GM10847 (cell line): ENCODE data around the gene WNT11.

Experiments
- POLR2A ChIP-seq: IDR thresholded peaks from 2 replicates; pipeline ENCODE4 v1.6.1; 2011; ENCODE audit not compliant: insufficient read length; ENCODE audit errors: extremely low read depth

WNT11 gene

DNA sequence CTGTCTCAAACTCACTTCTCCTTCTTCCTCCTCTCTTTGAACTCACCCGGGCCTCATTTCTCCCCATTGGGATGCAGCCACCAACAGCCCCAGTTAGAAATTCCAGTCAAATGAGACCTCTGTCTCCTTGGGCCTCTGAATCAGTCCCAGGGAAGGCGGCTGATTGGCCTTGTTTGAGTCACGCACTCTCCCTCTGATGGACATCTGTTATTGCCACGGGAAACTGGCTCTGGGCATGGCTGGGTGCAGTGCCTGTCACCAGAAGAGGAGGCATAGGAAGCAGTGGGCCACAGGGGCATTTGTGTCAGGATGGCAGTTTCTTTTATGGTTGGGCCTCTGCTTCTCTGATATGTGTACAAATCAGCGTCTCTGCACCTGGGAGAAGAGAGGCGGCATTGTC lies 9.6 kb upstream of the WNT11 start:
- no peak for TF ChIP-seq POLR2A

DNA sequence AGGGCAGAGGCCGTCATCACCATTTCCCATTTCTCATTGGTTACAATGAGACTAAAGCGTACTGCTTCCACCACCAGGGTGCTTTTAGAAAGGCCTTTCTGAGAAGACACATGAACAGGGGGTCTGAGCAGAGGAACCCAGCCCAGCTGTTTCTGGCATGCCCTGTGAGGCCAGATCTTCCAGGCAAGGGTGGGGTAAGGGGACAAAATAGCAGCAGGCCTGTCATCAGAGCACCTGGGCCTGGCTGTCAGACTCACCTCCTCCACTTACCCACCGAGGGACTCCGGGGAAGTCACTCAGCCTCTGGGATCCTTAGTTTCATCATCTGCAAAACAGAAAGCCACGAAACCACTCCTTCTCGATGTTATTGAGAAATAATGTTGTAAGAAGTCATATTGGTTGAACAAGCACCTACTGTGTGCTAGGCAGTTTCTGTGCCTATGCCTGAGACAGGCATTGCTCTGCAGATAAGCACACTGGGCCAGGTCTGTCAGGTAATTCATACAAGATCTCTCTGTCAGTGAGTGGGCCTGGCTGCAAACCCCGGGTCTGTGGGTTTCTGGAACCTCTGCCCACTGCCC lies 8.8 kb upstream of the WNT11 start:
- no peak for TF ChIP-seq POLR2A

DNA sequence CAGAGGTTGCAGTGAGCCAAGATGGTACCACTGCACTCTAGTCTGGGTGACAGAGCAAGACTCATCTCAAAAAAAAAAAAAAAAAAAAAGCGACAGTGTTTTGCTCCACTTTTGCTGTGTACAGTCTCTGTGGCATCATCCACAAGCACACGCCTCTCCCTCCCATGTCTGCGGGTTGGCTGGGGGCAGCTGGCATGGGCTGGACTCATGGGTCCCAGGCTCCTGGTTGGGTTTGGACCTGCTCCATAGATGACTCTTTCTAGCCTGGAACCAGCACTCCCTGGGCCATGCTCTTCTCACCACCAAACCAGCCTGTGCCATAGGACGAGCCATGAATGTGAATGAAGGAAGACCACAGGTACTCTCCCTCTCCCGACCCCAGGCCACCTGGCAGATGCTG lies 7.9 kb upstream of the WNT11 start:
- TF ChIP-seq POLR2A = no peak

DNA sequence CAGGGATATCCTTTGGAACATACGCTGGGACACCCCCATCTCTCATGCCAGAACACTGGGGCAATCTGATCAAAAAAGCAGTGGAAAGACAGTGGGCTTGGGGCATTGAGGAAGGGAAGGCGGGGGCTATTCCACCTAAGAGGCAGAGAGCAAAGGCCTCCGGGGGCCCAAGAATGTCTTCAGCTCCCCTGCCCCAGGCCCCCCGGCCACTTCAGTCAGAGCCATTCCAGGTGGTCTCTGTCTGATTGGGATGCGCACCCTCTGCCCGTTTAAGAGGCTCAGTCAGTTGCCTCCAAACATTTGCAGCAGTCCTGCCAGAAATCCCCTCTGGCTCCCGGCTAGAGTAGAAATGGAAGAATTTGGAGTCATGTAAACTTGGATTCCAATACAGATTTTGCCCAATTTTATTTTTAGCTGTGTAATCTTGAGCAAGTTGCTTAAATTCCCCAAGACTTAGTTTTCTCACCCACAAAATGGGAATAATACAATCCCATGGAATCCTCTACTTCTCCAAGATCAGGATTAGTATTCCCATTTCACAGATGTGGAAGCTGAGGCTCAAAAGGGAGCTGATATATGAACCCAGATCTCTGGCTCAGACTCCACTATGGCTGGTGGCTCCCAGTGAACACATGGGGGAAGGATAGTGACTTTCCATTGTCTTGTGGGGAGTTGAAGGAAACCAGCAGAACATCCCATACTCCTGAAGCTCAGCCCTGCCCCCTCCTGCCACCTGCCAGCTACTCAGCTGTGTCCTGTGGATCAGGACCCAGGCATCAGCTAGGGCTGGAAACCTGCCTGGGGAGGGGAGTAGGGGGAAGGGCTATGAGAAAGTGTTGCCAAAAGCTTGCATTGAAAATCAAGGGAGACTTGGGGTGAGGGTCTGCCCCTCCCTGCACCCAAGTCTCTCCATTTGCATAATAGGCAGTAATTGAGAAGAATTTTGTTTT lies 6.1 kb upstream of the WNT11 start:
- TF ChIP-seq POLR2A = no peak

DNA sequence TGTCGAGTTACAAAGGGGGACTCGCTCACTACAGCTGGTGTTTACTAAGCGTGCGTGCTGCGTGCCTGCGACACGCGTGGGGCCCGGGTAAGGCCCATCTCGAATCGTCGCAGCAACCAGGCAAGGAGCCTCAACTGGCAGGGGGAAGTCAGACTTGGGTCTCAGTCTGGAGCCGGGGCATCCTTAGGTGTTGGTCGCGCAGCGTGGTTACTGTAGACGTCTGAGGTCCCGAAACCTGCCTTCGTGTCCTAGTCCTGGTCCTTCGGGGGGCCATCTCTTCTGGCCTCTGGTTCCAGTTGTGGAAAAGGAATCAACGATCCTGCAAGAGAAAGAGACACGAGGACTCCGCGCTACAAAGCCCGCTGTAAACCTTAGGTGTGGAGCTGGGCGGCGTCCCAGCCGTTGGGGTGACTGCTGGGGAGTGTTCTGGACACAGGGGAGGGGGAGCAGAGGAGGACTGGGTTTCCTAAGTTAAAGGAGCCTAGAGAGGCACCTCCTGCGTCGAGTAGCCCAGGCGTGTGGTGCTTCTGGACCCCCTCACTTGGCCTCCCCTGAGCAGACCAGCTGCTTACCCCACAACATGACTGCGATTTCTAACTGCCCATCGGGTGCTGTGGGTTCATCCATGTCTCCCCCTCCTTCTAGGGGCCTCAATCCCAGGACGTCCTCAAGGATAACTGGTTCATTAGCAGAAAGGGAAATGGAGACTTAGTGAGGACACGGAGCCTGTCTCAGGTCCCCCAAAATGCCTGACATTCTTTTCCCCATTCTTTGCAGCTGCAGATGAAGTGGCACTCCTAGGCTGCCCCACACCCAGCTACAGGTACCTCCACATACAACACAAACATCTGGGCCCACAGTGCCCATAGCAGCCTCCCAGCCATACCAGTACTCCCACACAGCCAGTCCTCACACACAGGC lies 4.9 kb upstream of the WNT11 start:
- TF ChIP-seq POLR2A = no peak

DNA sequence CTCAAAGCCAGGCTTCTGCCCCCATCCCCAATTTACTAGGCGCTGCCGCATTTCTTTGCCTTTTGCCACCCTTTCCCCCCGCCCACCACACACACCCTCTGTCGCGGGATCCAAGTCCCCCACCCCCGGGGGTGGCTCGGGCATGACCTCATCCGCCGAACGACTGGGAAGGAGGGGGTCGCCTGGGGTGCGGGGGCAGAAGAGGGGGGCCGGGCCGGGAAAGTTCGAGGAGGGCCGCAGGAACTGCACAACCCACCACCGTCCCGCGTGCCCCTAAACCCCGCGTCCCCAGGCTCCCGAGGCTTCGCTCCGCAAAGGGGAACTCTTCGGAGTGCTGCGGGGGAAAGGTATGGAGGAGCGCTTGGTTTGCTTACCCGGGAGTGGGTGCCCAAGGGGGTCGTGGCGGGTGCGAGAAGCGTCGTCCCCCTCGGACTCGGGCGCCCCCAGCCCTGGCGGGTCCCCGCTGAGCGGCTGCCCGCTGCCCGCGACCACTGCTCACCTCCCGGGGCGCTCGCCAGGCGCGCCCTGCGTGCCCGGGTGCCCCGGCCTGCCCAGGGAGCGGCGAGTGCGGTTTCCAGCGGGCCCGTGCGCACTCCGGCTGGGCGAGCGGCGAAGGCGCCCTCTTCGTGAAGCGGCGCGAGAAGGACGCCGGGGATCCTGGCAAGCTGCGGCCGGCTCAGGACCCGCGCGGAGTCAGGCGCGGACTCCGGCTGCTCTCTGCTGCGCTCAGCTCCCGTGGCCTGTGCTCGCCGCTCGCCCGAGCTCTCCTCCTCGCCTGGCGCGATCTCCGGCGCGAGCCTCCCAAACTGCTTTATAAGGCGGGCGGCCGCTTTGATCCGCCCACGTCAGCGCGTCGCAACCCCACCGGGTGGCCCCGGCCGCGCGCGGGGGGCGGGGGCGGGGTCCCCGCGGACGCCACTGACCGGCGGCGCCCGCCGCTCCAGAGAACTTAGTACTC lies 4.0 kb upstream of the WNT11 start:
- TF ChIP-seq POLR2A = no peak

DNA sequence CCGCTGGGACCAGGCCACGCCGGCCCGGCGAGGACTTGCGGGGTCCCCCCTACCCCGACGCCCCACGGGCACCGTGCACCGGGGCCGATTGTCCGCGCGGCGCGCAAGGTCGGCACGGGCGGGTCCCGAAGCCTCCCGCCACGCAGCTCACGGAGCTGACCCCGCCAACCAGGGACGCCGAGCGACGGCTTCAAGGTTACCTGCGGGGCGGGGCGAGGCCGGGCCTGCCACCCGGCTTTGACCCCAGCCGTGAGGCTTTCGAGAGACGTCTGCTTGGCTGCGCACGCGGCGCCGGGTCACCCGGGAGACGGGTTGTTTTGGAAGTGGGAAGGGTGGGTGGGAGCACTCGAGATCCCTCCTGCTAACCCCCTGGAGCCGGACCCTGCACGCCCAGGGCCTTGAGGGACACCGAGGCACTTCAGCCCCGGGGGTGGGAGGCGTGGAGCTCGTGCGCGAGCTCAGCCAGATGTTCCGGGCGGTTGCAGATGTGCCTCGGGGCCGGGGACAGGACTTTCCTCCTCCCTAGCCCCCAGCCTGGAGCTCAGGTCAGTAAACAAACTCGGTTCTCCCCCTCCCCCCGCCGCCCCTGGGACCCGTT lies 3.2 kb upstream of the WNT11 start:
- TF ChIP-seq POLR2A = no peak

DNA sequence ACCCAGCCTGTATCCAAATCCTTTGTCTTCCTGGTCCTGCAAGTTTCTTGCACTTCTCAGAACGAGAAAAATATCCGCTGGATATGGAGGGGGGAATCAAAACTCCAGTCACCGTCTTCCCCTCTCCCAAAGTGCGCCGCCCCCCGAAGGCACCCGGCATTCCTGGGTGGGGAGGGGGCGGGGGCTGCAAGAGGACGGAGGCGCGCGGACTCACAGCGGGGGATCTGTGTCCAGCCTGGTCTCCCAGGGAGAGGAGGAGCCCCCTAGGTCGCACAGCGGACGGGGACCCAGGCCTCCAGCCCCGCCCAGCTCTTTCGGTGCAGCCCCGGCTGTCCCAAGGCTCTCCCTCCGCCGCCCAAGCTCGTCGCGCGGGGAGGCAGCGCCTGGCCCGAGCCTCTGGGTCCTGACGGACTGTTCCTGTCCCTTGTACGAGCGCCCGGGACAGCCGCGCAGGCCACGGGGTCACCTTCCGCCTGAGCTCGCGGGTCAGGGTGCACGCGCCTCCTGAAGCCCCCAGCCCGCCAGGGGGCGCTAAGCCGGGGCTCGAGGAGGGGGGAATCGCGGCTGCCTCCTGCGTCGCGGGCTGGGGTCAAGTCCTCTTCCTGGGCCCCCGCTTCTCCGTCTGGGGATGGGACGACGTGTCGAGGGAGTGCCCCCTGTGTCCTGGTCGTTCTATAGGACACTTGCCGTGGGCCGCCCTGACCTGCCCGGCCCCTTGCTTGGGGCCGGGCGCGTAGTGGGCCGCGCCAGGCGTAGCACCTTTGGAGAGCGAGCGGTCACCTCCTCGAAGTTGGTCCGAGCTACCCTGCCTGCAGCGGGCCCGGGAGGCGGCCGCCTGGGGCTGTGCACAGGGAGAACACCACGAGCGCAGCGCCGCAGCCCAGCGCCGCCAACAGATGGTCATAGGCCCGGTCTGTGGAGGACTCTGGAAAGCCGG lies 2.4 kb upstream of the WNT11 start:
- no peak for TF ChIP-seq POLR2A

DNA sequence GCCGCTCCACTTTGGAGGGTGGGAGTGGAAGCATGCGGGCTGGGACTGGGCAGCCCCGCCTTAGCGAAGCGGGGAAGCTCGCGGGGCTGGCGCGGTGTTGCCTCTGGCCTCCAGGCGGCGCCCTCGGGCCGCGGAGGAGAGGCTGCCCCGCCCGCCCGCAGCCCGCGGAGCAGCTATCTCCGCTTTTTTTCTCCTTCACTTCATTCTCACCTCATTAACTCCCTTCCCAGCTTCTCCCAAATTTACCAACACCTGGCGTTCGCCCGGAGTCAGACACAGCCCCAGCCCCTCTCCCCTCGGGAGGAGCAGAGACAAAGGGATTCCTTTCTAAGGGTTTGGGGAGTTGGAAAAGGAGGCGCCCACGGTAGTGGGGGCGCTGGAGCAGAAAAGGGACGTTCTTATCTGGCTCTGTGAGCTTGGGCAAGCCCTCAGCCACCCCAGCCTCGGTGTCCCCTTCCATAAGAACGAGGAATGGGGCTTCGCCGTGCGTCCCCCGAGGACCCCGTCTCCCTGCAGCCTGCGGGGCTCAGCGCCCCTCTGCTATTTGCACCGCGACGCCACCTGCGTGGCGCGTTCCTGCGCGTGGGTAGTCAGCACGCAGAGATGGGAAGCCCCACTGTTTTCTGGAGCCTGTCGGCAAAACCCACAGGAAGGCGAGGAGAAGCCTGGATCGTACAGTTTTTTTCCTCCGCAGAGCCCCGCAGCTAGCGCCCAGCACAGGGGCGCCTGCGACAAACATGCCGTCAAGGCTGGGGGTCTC lies 1.5 kb upstream of the WNT11 start:
- no peak for TF ChIP-seq POLR2A

DNA sequence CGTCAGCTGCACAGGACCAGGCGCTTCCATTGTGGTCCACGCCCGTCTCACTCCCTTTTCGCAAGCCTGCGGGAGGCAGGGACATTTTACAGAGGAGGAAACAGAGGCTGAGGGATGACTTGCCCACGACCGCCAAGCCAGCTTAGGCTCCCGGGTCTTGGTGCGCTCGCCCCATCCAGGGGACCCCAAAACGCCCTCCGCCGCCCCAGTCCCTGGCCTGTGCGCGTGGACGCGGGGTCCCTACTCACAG lies 300 bp downstream of the WNT11 start:
- no peak for TF ChIP-seq POLR2A

DNA sequence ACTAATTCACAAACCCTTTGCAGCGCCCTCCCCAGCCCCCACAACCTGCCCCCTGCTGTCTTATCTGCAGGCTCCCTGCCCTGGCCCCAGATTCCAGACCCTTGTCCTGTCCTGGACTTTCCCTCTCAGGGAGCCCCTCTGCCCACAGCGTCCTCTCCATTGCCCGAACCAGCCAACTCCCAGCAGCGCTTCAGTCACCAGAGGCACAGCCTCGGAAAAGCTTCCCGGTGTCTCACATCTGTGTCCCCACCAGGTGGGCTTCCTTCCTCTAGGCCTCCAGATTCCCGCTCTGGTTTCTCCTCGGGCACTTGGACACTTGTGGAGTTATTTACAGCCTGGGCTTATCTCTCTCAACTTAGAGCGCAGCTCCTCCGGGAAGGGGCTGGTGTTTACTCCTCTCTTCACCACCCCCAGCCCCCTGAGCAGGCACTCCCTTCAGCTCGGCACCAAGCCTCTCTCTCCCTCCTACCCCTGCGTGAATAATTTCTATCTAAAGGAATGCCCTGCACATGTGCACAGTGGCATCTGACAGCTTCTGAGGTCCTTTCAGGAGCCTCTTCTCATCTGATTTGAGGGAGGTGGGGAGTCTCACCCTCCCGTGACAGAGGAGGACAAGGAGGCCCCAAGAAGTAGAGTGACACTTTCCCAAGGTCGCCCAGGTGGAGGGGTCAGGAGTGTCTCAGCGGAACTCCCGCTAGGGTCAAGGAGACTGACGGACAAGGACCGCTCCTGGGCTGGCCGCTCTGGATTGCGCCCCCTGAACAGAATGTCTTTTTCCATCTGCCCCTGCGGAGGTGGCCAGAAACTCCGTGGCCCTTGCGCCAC lies 838 bp downstream of the WNT11 start:
- no peak for TF ChIP-seq POLR2A

DNA sequence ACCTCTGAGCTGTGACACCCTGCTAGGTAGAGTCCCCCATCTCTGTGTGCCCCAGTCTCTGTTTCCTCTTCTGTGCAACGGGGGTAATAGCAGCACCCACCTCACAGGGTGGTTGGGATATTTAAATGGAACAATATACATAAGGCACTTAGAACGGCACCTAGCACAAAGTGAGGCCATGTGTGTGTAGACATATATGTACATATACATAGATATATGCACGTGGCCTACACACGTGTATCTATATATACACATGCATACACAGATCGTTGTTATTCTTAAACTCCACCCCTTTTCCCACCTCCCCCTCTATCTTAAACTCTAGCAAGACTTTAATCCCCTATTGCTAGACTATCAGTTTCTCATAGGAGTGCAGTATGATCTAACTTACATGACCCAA lies 2.4 kb downstream of the WNT11 start:
- no peak for TF ChIP-seq POLR2A
